GM23338 (cell line): ENCODE data around the gene COL9A3. TPM values are rescaled to one million over a fixed set of nuclear protein-coding genes. Genes with fewer than 3 reads are reported as not detected.

ENCODE experiments used
- ATAC-seq: fragments of 200-7000 bp; cut with Tn5 transposase; 3 replicates; pipeline ENCODE4 v1.9.1; 2020
- DNase-seq: peaks from one replicate; pipeline ENCODE4 v3.0.0-alpha.2; 2015; ENCODE audit warnings: low spot score
- H2AFZ ChIP-seq: fragments of 200-600 bp; sonication (generic); 2 replicates; pipeline ENCODE4 v1.8.0; 2016; ENCODE audit warnings: antibody characterized with exemption, mild to moderate bottlenecking, moderate library complexity
- H3F3A ChIP-seq: fragments of 200-600 bp; sonication (generic); replicated peaks from 2 replicates; pipeline ENCODE4 v1.8.0; 2017; ENCODE audit warnings: antibody characterized with exemption, mixed run types, low read depth
- H3K27ac ChIP-seq: fragments of 200-600 bp; sonication (generic); 2 replicates; pipeline ENCODE4 v1.6.1; 2016; ENCODE audit warnings: low read depth
- H3K27me3 ChIP-seq: fragments of 200-600 bp; sonication (generic); 2 replicates; pipeline ENCODE4 v1.8.0; 2016; ENCODE audit warnings: mild to moderate bottlenecking, mixed run types, moderate library complexity; ENCODE audit not compliant: insufficient read depth
- H3K36me3 ChIP-seq: fragments of 200-600 bp; sonication (generic); 2 replicates; pipeline ENCODE4 v1.8.0; 2016; ENCODE audit warnings: mild to moderate bottlenecking; ENCODE audit not compliant: insufficient read depth
- H3K4me1 ChIP-seq: fragments of 200-600 bp; sonication (generic); 2 replicates; pipeline ENCODE4 v1.8.0; 2016; ENCODE audit warnings: mild to moderate bottlenecking, moderate library complexity; ENCODE audit not compliant: insufficient read depth
- H3K4me2 ChIP-seq: fragments of 200-600 bp; sonication (generic); 2 replicates; pipeline ENCODE4 v1.7.1; 2017; ENCODE audit warnings: mixed run types
- H3K4me3 ChIP-seq: fragments of 200-600 bp; sonication (generic); 2 replicates; pipeline ENCODE4 v1.6.1; 2016; ENCODE audit warnings: mixed run types
- H3K79me2 ChIP-seq: fragments of 200-600 bp; sonication (generic); replicated peaks from 2 replicates; pipeline ENCODE4 v1.8.0; 2017; ENCODE audit warnings: mild to moderate bottlenecking; ENCODE audit not compliant: insufficient read depth
- H3K9me2 ChIP-seq: fragments of 200-600 bp; sonication (generic); 2 replicates; pipeline ENCODE4 v1.8.0; 2017; ENCODE audit not compliant: insufficient read depth
- H4K20me1 ChIP-seq: fragments of 200-600 bp; sonication (generic); replicated peaks from 2 replicates; pipeline ENCODE4 v1.8.0; 2017; ENCODE audit warnings: mild to moderate bottlenecking; ENCODE audit not compliant: insufficient read depth
- H3K27ac Mint-ChIP-seq: 2 replicates; pipeline ENCODE4 v1.8.0; 2020; ENCODE audit warnings: inconsistent platforms, mild to moderate bottlenecking, moderate library complexity, mixed read lengths
- H3K27me3 Mint-ChIP-seq: 3 replicates; pipeline ENCODE4 v1.8.0; 2022; ENCODE audit warnings: low read depth, mild to moderate bottlenecking, moderate library complexity, mixed read lengths, inconsistent platforms; ENCODE audit not compliant: insufficient read depth, poor library complexity
- H3K36me3 Mint-ChIP-seq: 3 replicates; pipeline ENCODE4 v1.8.0; 2021; ENCODE audit warnings: low read depth, mild to moderate bottlenecking, inconsistent platforms, moderate library complexity, mixed read lengths
- H3K4me1 Mint-ChIP-seq: 3 replicates; pipeline ENCODE4 v1.8.0; 2020; ENCODE audit warnings: mild to moderate bottlenecking, inconsistent platforms, mixed read lengths
- H3K4me3 Mint-ChIP-seq: 3 replicates; pipeline ENCODE4 v1.8.0; 2021; ENCODE audit warnings: moderate library complexity, mild to moderate bottlenecking, inconsistent platforms, mixed read lengths
- H3K9me3 Mint-ChIP-seq: 3 replicates; pipeline ENCODE4 v1.8.0; 2020; ENCODE audit warnings: moderate library complexity, mild to moderate bottlenecking, inconsistent platforms, mixed read lengths
- CREB1 ChIP-seq: fragments of 250-450 bp; sonication (Bioruptor Pico); IDR thresholded peaks from 2 replicates; pipeline ENCODE4 v1.5.0; 2020; ENCODE audit warnings: low read depth, mild to moderate bottlenecking, moderate library complexity
- EZH2 ChIP-seq: fragments of 200-600 bp; sonication (generic); IDR thresholded peaks from one replicate; pipeline ENCODE4 v1.8.0; 2017; ENCODE audit warnings: antibody characterized with exemption, mild to moderate bottlenecking, low read depth; ENCODE audit not compliant: unreplicated experiment
- JUNB ChIP-seq: IDR thresholded peaks from one replicate; pipeline ENCODE4 v1.6.1; 2016; ENCODE audit warnings: antibody characterized with exemption; ENCODE audit not compliant: unreplicated experiment
- ZNF114 ChIP-seq: fragments of 250-450 bp; sonication (Bioruptor Pico); IDR thresholded peaks from 2 replicates; pipeline ENCODE4 v1.5.0; 2020; ENCODE audit warnings: mild to moderate bottlenecking, moderate library complexity
- ZNF462 ChIP-seq: fragments of 250-450 bp; sonication (Bioruptor Pico); IDR thresholded peaks from 2 replicates; pipeline ENCODE4 v1.5.0; 2020; ENCODE audit warnings: mild to moderate bottlenecking, moderate library complexity
- polyA plus RNA-seq: library from polyadenylated mRNA; unstranded; fragments of >200 nt; fragmentation: Nextera tagmentation; extraction: Ambion mirVana; gene quantifications from 2 replicates; pipeline ENCODE4 v1.2.1, GENCODE V29; 2016
- total RNA-seq: library from RNA; depleted of rRNA; stranded (reverse); fragments of >200 nt; shearing (Covaris generic); gene quantifications from 2 replicates; pipeline ENCODE4 v1.2.3, GENCODE V29; 2014

Gene COL9A3
- total and polyA plus RNA-seq, 2 experiments from 2014 or later, result 74.9 to 113 TPM

GRCh38 chr20:62817975-62818591, 1.2 kb downstream of the COL9A3 start:
- no peaks in the 10 kb centered on the region for H3K36me3 ChIP-seq
- H3K4me3 ChIP-seq, result peak overlapping the region; percentile 70; the same call in 1 of the 2 replicates
- no peak for TF ChIP-seq CREB1 (CRISPR knock-in tag)
- TF ChIP-seq ZNF462 (CRISPR knock-in tag), result no peak
- TF ChIP-seq EZH2, result no peak
- no peak for TF ChIP-seq ZNF114 (CRISPR knock-in tag)
- no peak for TF ChIP-seq JUNB
- H3K4me3 Mint-ChIP-seq, result peak overlapping the region; percentile 54
- peaks cover 17% of the 10 kb centered on the region for H3K27me3 Mint-ChIP-seq
- no peaks in the 10 kb centered on the region for H3K9me2 ChIP-seq
- H2AFZ ChIP-seq, result no peak overlapping the region
- H3K27ac Mint-ChIP-seq, result no peak overlapping the region; the same call in 1 of the 2 replicates
- no peaks in the 10 kb centered on the region for H3K36me3 Mint-ChIP-seq
- peaks cover 20% of the 10 kb centered on the region for H3K4me1 Mint-ChIP-seq
- H3K9me3 Mint-ChIP-seq, result no peaks in the 10 kb centered on the region
- peaks cover 3% of the 10 kb centered on the region; the same call in 1 of the 2 replicates for H4K20me1 ChIP-seq
- H3F3A ChIP-seq, result 0 out of 2 replicates have a peak, but pooled peaks cover 4% of the 10 kb centered on the region
- H3K27me3 ChIP-seq, result peaks cover 7% of the 10 kb centered on the region; the same call in 1 of the 2 replicates
- H3K27ac ChIP-seq, result no peak overlapping the region
- H3K79me2 ChIP-seq, result peaks cover 8% of the 10 kb centered on the region; the same call in 1 of the 2 replicates
- peak overlapping the region; percentile 90 for H3K4me2 ChIP-seq
- H3K4me1 ChIP-seq, result peaks cover 10% of the 10 kb centered on the region; the same call in 1 of the 2 replicates
- no peak for DNase-seq
- no peak for ATAC-seq
